ENCODE measurements around the gene SIRPG. TPM values are rescaled to one million over a fixed set of nuclear protein-coding genes. Genes with fewer than 3 reads are reported as not detected.

SIRPG gene
- total and polyA plus RNA-seq, 2 of the 13 experiments (the other 11 are each of a cell fraction or from before 2014, with no cell fraction given): not detected

- TF ChIP-seq TSC22D2 (CRISPR knock-in tag; IDR thresholded peaks at IDR 0.05; ENCODE audit: borderline replicate concordance) (no peak), GTF2F1 (IDR thresholded peaks at IDR 0.05; ENCODE audit: low read length) (no peak), ZBTB14 (CRISPR knock-in tag; IDR thresholded peaks at IDR 0.05) (no peak), ZBTB3 (CRISPR knock-in tag; IDR thresholded peaks at IDR 0.05; ENCODE audit: borderline replicate concordance, low read depth) (no peak), NONO (IDR thresholded peaks at IDR 0.05) (no peak), NONO (CRISPR knock-in tag; conservative IDR thresholded peaks at IDR 0.05) (no peak; the same call in 1 of the 2 replicates), ZBTB8A (CRISPR knock-in tag; IDR thresholded peaks at IDR 0.05; ENCODE audit: borderline replicate concordance, low read depth) (no peak), SMAD9 (CRISPR knock-in tag; IDR thresholded peaks at IDR 0.05) (no peak), CHD4 (IDR thresholded peaks at IDR 0.05; ENCODE audit: borderline replicate concordance, low read length) (no peak; the same call in 1 of the 2 replicates), ZNF503 (CRISPR knock-in tag; IDR thresholded peaks at IDR 0.05) (no peak; the same call in 1 of the 2 replicates), ZBTB7B (CRISPR knock-in tag; IDR thresholded peaks at IDR 0.05) (peak; percentile 53; the same call in 1 of the 2 replicates), MEIS2 (CRISPR knock-in tag; IDR thresholded peaks at IDR 0.05) (no peak), ZNF891 (CRISPR knock-in tag; IDR thresholded peaks at IDR 0.05) (no peak), ZMAT3 (CRISPR knock-in tag; conservative IDR thresholded peaks at IDR 0.05) (no peak; the same call in 1 of the 2 replicates), PPARG (CRISPR knock-in tag; conservative IDR thresholded peaks at IDR 0.05) (no peak), ZNF512B (CRISPR knock-in tag; IDR thresholded peaks at IDR 0.05; ENCODE audit: borderline replicate concordance) (no peak), ZNF180 (CRISPR knock-in tag; IDR thresholded peaks at IDR 0.05; ENCODE audit: borderline replicate concordance, low read depth) (no peak), WIZ (CRISPR knock-in tag; IDR thresholded peaks at IDR 0.05) (no peak), THAP8 (CRISPR knock-in tag; IDR thresholded peaks at IDR 0.05; ENCODE audit: borderline replicate concordance) (no peak), CENPT (CRISPR knock-in tag; IDR thresholded peaks at IDR 0.05; ENCODE audit: low read depth) (no peak), ZNF264 (CRISPR knock-in tag; IDR thresholded peaks at IDR 0.05) (0 out of 2 replicates have a peak, but pooled peaks have one; percentile 41), ATRX (CRISPR knock-in tag; IDR thresholded peaks at IDR 0.05; ENCODE audit: borderline replicate concordance) (no peak), ZNF749 (CRISPR knock-in tag; IDR thresholded peaks at IDR 0.05; ENCODE audit: borderline replicate concordance) (no peak), IRF9 (CRISPR knock-in tag; IDR thresholded peaks at IDR 0.05; ENCODE audit: borderline replicate concordance) (no peak; the same call in 1 of the 2 replicates)
These were observed 21.0 kb downstream of the SIRPG start (continued) for GRCh38 chr20:1636621-1637020.
